Measurements from ENCODE around the gene ZNF280A. TPM values are rescaled to one million over a fixed set of nuclear protein-coding genes. Genes with fewer than 3 reads are reported as not detected.

The ZNF280A gene
- total and polyA plus RNA-seq, 9 of the 15 experiments (the other 6 are each of a cell fraction or from before 2014, with no cell fraction given) = 19.0 to 40.8 (median 28.6) TPM

DNA sequence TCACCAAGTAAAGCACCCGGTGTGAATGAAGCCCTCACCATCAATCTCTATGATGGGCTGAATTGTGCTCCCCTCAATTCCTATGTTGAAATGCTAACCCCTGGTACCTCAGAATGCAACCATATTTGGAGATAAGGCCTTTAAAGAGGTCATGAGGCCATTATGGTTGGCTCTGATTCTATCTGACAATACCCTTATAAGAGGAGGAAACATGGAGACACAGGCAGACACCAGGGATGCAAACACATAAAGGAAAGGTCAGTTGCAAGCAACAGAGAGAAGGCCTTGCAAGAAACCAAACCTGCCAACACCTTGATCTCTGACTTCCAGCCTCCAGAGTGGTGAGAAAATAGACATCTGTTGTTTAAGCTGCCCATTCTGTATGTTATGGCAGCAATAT is 13.3 kb upstream of the ZNF280A start (continued):
- TF ChIP-seq USF2 (CRISPR knock-in tag; IDR thresholded peaks at IDR 0.05) (no peak), MYBL2 (IDR thresholded peaks at IDR 0.05; ENCODE audit: low read depth) (no peak), MYBL2 (CRISPR knock-in tag; IDR thresholded peaks at IDR 0.05; ENCODE audit: borderline replicate concordance) (peak; percentile 77; the same call in 1 of the 2 replicates), BHLHE40 (IDR thresholded peaks at IDR 0.05; ENCODE audit: low read length) (no peak), ZBTB7A (IDR thresholded peaks at IDR 0.05; ENCODE audit: borderline replicate concordance, control insufficient read depth, low read depth, low read length) (0 out of 2 replicates have a peak, but pooled peaks have one; percentile 8), NR2C1 (IDR thresholded peaks at IDR 0.05) (peak; percentile 12; the same call in 1 of the 2 replicates), NR2C1 (tag; IDR thresholded peaks at IDR 0.05) (no peak), TCF7 (IDR thresholded peaks at IDR 0.05; ENCODE audit: borderline replicate concordance) (no peak), ZNF778 (CRISPR knock-in tag; IDR thresholded peaks at IDR 0.05) (no peak), TARDBP (IDR thresholded peaks at IDR 0.05) (no peak), KDM4B (IDR thresholded peaks at IDR 0.05; ENCODE audit: borderline replicate concordance in 2 of 2, low read depth in 1 of 2) (no peak), ZFP91 (CRISPR knock-in tag; IDR thresholded peaks at IDR 0.05) (no peak), IFI16 (CRISPR knock-in tag; IDR thresholded peaks at IDR 0.05) (no peak), BRD4 (IDR thresholded peaks at IDR 0.05) (no peak), ZNF76 (CRISPR knock-in tag; IDR thresholded peaks at IDR 0.05; ENCODE audit: borderline replicate concordance) (no peak), XRCC4 (IDR thresholded peaks at IDR 0.05; ENCODE audit: extremely low read depth, insufficient read depth, insufficient read length) (no peak), TGIF2 (CRISPR knock-in tag; IDR thresholded peaks at IDR 0.05) (no peak), ZZZ3 (IDR thresholded peaks at IDR 0.05) (no peak), HDAC3 (IDR thresholded peaks at IDR 0.05; ENCODE audit: borderline replicate concordance, partially characterized antibody) (no peak), HDAC6 (IDR thresholded peaks at IDR 0.05; ENCODE audit: low read depth, low read length) (no peak), GTF2E2 (tag; IDR thresholded peaks at IDR 0.05) (no peak), MEF2A (IDR thresholded peaks at IDR 0.05; ENCODE audit: control insufficient read depth, low read depth, low read length) (no peak), ZNF124 (CRISPR knock-in tag; IDR thresholded peaks at IDR 0.05) (0 out of 2 replicates have a peak, but pooled peaks have one; percentile 51), IRF2 (CRISPR knock-in tag; IDR thresholded peaks at IDR 0.05) (peak; percentile 85; the same call in 1 of the 2 replicates), FOXK2 (conservative IDR thresholded peaks at IDR 0.05 in 1 of 2, IDR thresholded peaks at IDR 0.05 in 1 of 2; ENCODE audit: low read depth in 2 of 2) (no peak), ZNF263 (CRISPR knock-in tag; IDR thresholded peaks at IDR 0.05; ENCODE audit: borderline replicate concordance) (no peak), KDM1A (IDR thresholded peaks at IDR 0.05) (peak in 1 of 2 experiments; percentile 63; a peak in 2 of 4 replicates), ZNF780A (CRISPR knock-in tag; IDR thresholded peaks at IDR 0.05) (0 out of 2 replicates have a peak, but pooled peaks have one; percentile 34)

Measured in K562 (cell line).